HepG2 (cell line): ENCODE measurements around the gene SLC5A6. TPM values are rescaled to one million over a fixed set of nuclear protein-coding genes. Genes with fewer than 3 reads are reported as not detected.
A peak's percentile ranks its signal among the peaks of the same experiment; 100 is the strongest.

Experiments
- EEA1 ChIP-seq: sonication (generic); formaldehyde crosslinking; IDR thresholded peaks from 2 replicates; pipeline ENCODE4 v1.5.1; 2020; ENCODE audit warnings: mild to moderate bottlenecking, missing genetic modification reagents, borderline replicate concordance
- FOXP1 ChIP-seq, 2 experiments: fragments of 450-650 bp in 1 of 2; IDR thresholded peaks; 2 replicates each; pipeline ENCODE4 v1.6.1; 2017 to 2018; ENCODE audit warnings: antibody characterized with exemption in 1 of 2
- IKZF1 ChIP-seq: fragments of 450-650 bp; IDR thresholded peaks from 2 replicates; pipeline ENCODE4 v1.7.1; 2016
- KLF16 ChIP-seq, 2 experiments: sonication (generic) in 1 of 2; formaldehyde crosslinking in 1 of 2; IDR thresholded peaks; 2 replicates each; pipeline versions ENCODE4 v1.6.1 to v1.8.0; 2016 to 2023; ENCODE audit warnings: missing genetic modification reagents in 2 of 2, missing compliant biosample characterization in 1 of 2
- NAIF1 ChIP-seq: sonication (generic); formaldehyde crosslinking; IDR thresholded peaks from 2 replicates; pipeline ENCODE4 v1.5.0; 2020; ENCODE audit warnings: mild to moderate bottlenecking, missing genetic modification reagents, borderline replicate concordance
- RBM39 ChIP-seq: fragments of 200-400 bp; formaldehyde crosslinking; IDR thresholded peaks from one replicate; pipeline ENCODE4 v1.6.1; 2018; ENCODE audit warnings: antibody characterized with exemption, mild to moderate bottlenecking, low read depth, low read length; ENCODE audit not compliant: poor library complexity, severe bottlenecking
- SNRNP70 ChIP-seq: fragments of 200-400 bp; formaldehyde crosslinking; IDR thresholded peaks from 2 replicates; pipeline ENCODE4 v1.6.1; 2017; ENCODE audit warnings: mild to moderate bottlenecking, low read depth, low read length, moderate library complexity
- STAG1 ChIP-seq: sonication (generic); formaldehyde crosslinking; IDR thresholded peaks from 2 replicates; pipeline ENCODE4 v1.4.0; 2020; ENCODE audit warnings: missing genetic modification reagents
- TBX2 ChIP-seq: sonication (generic); formaldehyde crosslinking; IDR thresholded peaks from 2 replicates; pipeline ENCODE4 v1.5.0; 2020; ENCODE audit warnings: missing genetic modification reagents, mild to moderate bottlenecking, borderline replicate concordance
- ZC3H4 ChIP-seq: sonication (generic); formaldehyde crosslinking; IDR thresholded peaks from 2 replicates; pipeline ENCODE4 v1.4.0; 2020; ENCODE audit warnings: missing genetic modification reagents, borderline replicate concordance
- ZNF431 ChIP-seq: sonication (generic); formaldehyde crosslinking; IDR thresholded peaks from 2 replicates; pipeline ENCODE4 v1.9.0; 2022; ENCODE audit warnings: missing genetic modification reagents, low read depth, mild to moderate bottlenecking, borderline replicate concordance
- ZNF550 ChIP-seq: sonication (generic); formaldehyde crosslinking; IDR thresholded peaks from 2 replicates; pipeline ENCODE4 v1.4.0; 2020; ENCODE audit warnings: mild to moderate bottlenecking, missing genetic modification reagents, borderline replicate concordance
- ZNF570 ChIP-seq: sonication (generic); formaldehyde crosslinking; IDR thresholded peaks from 2 replicates; pipeline ENCODE4 v1.4.0; 2020; ENCODE audit warnings: mild to moderate bottlenecking, missing genetic modification reagents, borderline replicate concordance
- ZNF577 ChIP-seq: sonication (generic); formaldehyde crosslinking; IDR thresholded peaks from 2 replicates; pipeline ENCODE4 v1.4.0; 2020; ENCODE audit warnings: mild to moderate bottlenecking, low read depth, missing genetic modification reagents, borderline replicate concordance
- ZNF781 ChIP-seq: sonication (generic); formaldehyde crosslinking; IDR thresholded peaks from 2 replicates; pipeline ENCODE4 v1.5.1; 2020; ENCODE audit warnings: borderline replicate concordance, mild to moderate bottlenecking, missing genetic modification reagents; ENCODE audit errors: not compliant biosample characterization
- ZNF83 ChIP-seq: sonication (generic); formaldehyde crosslinking; IDR thresholded peaks from 2 replicates; pipeline ENCODE4 v1.4.0; 2020; ENCODE audit warnings: missing genetic modification reagents, mild to moderate bottlenecking, borderline replicate concordance
- polyA plus RNA-seq, 8 experiments: library from polyadenylated mRNA; depleted of rRNA in 3 of 8; stranded (reverse) in 7 of 8; unstranded in 1 of 8; fragments of >200 nt; fragmentation: Illumina TruSeq in 4 of 8; extraction: Trizol in 4 of 8; gene quantifications; 2 replicates each; pipeline versions ENCODE4 v1.2.1 to v1.2.3, GENCODE V29; 2011 to 2016; ENCODE audit warnings: low read depth in 4 of 8, missing spikeins in 1 of 8, mixed read lengths in 1 of 8; ENCODE audit not compliant: insufficient read depth in 1 of 8
- total RNA-seq, 5 experiments: library from RNA; depleted of rRNA; stranded (reverse); fragments of >200 nt; fragmentation: Illumina TruSeq; extraction: Trizol; gene quantifications; 2 replicates each; pipeline ENCODE4 v1.2.3, GENCODE V29; 2016; ENCODE audit warnings: low read depth in 1 of 5
- TF ChIP-seq, protein P1 (sequence below): sonication (generic); formaldehyde crosslinking; conservative IDR thresholded peaks from 2 replicates; pipeline ENCODE4 v1.8.0; 2022; ENCODE audit warnings: missing genetic modification reagents
- TF ChIP-seq, protein P2 (sequence below): IDR thresholded peaks from 2 replicates; pipeline ENCODE4 v1.6.1; 2016
- TF ChIP-seq, protein P3 (sequence below): IDR thresholded peaks from 2 replicates; pipeline ENCODE4 v1.4.0; 2020; ENCODE audit warnings: mild to moderate bottlenecking, missing genetic modification reagents
- TF ChIP-seq, protein P4 (sequence below): sonication (generic); formaldehyde crosslinking; IDR thresholded peaks from 2 replicates; pipeline ENCODE4 v1.9.0; 2022; ENCODE audit warnings: low read depth, missing genetic modification reagents

Gene SLC5A6
- total and polyA plus RNA-seq, 2 of the 13 experiments (the other 11 are each of a cell fraction or from before 2014, with no cell fraction given) = 135 to 417 TPM

DNA sequence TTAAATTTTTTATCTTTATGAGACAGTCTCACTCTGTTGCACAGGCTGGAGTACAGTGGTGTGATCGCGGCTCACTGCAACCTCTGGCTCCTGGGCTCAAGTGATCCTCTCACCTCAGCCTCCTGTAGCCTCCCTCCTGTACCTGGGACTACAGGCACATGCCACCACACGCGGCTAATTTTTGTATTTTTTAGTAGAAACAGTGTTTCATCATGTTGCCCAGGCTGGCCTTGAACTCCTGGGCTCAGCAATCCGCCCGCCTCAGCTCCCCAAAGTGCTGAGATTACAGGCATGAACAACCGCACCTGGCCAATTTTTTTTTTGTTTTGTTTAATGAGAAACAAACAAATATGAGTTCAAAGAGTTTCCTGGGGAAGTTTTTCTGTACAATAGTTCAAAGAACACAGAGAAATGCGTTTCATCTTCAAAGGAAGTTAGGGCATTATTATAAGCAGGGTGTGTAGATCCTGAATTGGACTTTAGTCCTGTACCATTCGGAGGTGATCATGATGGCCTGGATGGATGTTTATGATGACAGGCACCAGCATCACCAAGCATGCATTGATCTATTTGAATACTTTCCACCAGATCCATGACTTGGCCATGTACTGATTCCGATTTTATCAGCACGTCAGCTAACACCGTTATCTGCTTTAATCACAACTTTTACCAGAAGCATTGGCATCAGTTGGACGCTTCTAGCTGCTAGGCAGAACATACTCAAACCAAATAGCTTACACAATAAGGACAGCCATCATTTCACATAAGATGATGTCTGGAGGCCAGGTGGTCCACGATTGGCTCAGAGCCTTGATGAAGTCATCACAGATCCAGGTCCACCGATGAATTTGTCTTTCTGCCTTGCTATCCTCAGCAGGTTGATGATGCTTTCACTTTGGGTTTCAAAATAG, 34.4 kb downstream of the SLC5A6 start (continued):
- TF ChIP-seq IKZF1 (no peak), SNRNP70 (no peak), ZNF781 (CRISPR knock-in tag) (no peak), RBM39 (no peak), ZNF570 (CRISPR knock-in tag) (no peak), NAIF1 (CRISPR knock-in tag) (no peak), ZNF431 (peak; percentile 73; the same call in 1 of the 2 replicates), ZNF550 (CRISPR knock-in tag) (0 out of 2 replicates have a peak, but pooled peaks have one; percentile 36), ZC3H4 (CRISPR knock-in tag) (peak; percentile 28; the same call in 1 of the 2 replicates), FOXP1 (IDR thresholded peaks at IDR 0.05) (peak; percentile 97), FOXP1 (CRISPR knock-in tag; IDR thresholded peaks at IDR 0.05) (peak; percentile 100), STAG1 (CRISPR knock-in tag) (no peak; the same call in none of the 2 replicates), KLF16 (CRISPR knock-in tag; IDR thresholded peaks at IDR 0.05) (peak in 1 of 2 experiments; percentile 90; a peak in 2 of 4 replicates), ZNF577 (no peak), EEA1 (CRISPR knock-in tag) (no peak), TBX2 (CRISPR knock-in tag) (peak; percentile 98), ZNF83 (no peak)
- TF ChIP-seq, protein P1, sequence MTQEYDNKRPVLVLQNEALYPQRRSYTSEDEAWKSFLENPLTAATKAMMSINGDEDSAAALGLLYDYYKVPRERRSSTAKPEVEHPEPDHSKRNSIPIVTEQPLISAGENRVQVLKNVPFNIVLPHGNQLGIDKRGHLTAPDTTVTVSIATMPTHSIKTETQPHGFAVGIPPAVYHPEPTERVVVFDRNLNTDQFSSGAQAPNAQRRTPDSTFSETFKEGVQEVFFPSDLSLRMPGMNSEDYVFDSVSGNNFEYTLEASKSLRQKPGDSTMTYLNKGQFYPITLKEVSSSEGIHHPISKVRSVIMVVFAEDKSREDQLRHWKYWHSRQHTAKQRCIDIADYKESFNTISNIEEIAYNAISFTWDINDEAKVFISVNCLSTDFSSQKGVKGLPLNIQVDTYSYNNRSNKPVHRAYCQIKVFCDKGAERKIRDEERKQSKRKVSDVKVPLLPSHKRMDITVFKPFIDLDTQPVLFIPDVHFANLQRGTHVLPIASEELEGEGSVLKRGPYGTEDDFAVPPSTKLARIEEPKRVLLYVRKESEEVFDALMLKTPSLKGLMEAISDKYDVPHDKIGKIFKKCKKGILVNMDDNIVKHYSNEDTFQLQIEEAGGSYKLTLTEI (CRISPR knock-in tag) = no peak
- TF ChIP-seq, protein P2, sequence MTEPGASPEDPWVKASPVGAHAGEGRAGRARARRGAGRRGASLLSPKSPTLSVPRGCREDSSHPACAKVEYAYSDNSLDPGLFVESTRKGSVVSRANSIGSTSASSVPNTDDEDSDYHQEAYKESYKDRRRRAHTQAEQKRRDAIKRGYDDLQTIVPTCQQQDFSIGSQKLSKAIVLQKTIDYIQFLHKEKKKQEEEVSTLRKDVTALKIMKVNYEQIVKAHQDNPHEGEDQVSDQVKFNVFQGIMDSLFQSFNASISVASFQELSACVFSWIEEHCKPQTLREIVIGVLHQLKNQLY (CRISPR knock-in tag) = peak; percentile 92
- TF ChIP-seq, protein P3, sequence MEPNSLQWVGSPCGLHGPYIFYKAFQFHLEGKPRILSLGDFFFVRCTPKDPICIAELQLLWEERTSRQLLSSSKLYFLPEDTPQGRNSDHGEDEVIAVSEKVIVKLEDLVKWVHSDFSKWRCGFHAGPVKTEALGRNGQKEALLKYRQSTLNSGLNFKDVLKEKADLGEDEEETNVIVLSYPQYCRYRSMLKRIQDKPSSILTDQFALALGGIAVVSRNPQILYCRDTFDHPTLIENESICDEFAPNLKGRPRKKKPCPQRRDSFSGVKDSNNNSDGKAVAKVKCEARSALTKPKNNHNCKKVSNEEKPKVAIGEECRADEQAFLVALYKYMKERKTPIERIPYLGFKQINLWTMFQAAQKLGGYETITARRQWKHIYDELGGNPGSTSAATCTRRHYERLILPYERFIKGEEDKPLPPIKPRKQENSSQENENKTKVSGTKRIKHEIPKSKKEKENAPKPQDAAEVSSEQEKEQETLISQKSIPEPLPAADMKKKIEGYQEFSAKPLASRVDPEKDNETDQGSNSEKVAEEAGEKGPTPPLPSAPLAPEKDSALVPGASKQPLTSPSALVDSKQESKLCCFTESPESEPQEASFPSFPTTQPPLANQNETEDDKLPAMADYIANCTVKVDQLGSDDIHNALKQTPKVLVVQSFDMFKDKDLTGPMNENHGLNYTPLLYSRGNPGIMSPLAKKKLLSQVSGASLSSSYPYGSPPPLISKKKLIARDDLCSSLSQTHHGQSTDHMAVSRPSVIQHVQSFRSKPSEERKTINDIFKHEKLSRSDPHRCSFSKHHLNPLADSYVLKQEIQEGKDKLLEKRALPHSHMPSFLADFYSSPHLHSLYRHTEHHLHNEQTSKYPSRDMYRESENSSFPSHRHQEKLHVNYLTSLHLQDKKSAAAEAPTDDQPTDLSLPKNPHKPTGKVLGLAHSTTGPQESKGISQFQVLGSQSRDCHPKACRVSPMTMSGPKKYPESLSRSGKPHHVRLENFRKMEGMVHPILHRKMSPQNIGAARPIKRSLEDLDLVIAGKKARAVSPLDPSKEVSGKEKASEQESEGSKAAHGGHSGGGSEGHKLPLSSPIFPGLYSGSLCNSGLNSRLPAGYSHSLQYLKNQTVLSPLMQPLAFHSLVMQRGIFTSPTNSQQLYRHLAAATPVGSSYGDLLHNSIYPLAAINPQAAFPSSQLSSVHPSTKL = peak; percentile 97
- TF ChIP-seq, protein P4, sequence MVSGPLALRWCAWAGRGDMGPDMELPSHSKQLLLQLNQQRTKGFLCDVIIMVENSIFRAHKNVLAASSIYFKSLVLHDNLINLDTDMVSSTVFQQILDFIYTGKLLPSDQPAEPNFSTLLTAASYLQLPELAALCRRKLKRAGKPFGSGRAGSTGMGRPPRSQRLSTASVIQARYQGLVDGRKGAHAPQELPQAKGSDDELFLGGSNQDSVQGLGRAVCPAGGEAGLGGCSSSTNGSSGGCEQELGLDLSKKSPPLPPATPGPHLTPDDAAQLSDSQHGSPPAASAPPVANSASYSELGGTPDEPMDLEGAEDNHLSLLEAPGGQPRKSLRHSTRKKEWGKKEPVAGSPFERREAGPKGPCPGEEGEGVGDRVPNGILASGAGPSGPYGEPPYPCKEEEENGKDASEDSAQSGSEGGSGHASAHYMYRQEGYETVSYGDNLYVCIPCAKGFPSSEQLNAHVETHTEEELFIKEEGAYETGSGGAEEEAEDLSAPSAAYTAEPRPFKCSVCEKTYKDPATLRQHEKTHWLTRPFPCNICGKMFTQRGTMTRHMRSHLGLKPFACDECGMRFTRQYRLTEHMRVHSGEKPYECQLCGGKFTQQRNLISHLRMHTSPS (CRISPR knock-in tag) = no peak
